Tibial nerve (tissue), 4 donors: Measurements from ENCODE around the gene UXS1. TPM values are rescaled to one million over a fixed set of nuclear protein-coding genes. Genes with fewer than 3 reads are reported as not detected.

ENCODE experiments used
- DNase-seq, 2 donors: peaks; one replicate each; pipeline ENCODE4 v3.0.0-alpha.2; 2019; ENCODE audit warnings: low spot score in 2 of 2
- H3K27ac ChIP-seq, 4 donors: fragments of 200-600 bp; sonication (generic) in 3 of 4; one replicate each; pipeline ENCODE4 v1.5.1; 2017 to 2019; ENCODE audit warnings: mild to moderate bottlenecking in 1 of 4
- H3K27me3 ChIP-seq, 2 donors: fragments of 200-600 bp; sonication (generic) in 1 of 2; one replicate each; pipeline versions ENCODE4 v1.5.1 to v1.6.0; 2017 to 2019
- H3K36me3 ChIP-seq, 3 donors: fragments of 200-600 bp; sonication (generic); one replicate each; pipeline ENCODE4 v1.5.1; 2018 to 2019
- H3K4me1 ChIP-seq, 4 donors: fragments of 200-600 bp; sonication (generic) in 3 of 4; one replicate each; pipeline ENCODE4 v1.5.1; 2017 to 2019
- H3K4me3 ChIP-seq, 4 donors: fragments of 200-600 bp; sonication (generic) in 3 of 4; one replicate each; pipeline ENCODE4 v1.5.1; 2017 to 2019; ENCODE audit warnings: mild to moderate bottlenecking in 1 of 4, moderate library complexity in 1 of 4
- H3K9me3 ChIP-seq, 4 donors: fragments of 200-600 bp; sonication (generic) in 3 of 4; one replicate each; pipeline ENCODE4 v1.5.1; 2017 to 2019
- CTCF ChIP-seq, 5 experiments: fragments of 200-600 bp in 3 of 5; fragments of 450-650 bp in 2 of 5; sonication (generic) in 3 of 5; IDR thresholded peaks; one replicate each; pipeline ENCODE4 v1.5.1; 2016 to 2019; ENCODE audit warnings: antibody characterized with exemption in 5 of 5, mild to moderate bottlenecking in 3 of 5, moderate library complexity in 2 of 5
- EP300 ChIP-seq, 2 donors: sonication (generic); formaldehyde crosslinking; IDR thresholded peaks; one replicate each; pipeline ENCODE4 v1.6.1; 2017; ENCODE audit warnings: antibody characterized with exemption in 2 of 2, mild to moderate bottlenecking in 1 of 2
- POLR2A ChIP-seq, 2 donors: fragments of 450-650 bp; IDR thresholded peaks; one replicate each; pipeline ENCODE4 v1.6.1; 2017; ENCODE audit warnings: antibody characterized with exemption in 2 of 2, mild to moderate bottlenecking in 2 of 2, moderate library complexity in 2 of 2
- WGBS, 2 donors: methylation state at CpG; one replicate each; pipeline ENCODE4 v1.1.5; 2018; 5-methylcytosine and 5-hydroxymethylcytosine counted together
- total RNA-seq, 4 donors: library from RNA; depleted of rRNA; stranded (reverse); fragments of >200 nt; gene quantifications; one replicate each; pipeline ENCODE4 v1.1.0, GENCODE V29; 2016

The UXS1 gene
- total RNA-seq, 4 donors from 2014 or later: 38.5 to 78.9 (median 51.3) TPM

GRCh38 chr2:106097038-106098000, 96.8 kb downstream of the UXS1 start:
- DNase-seq: no peak
- H3K4me1 ChIP-seq: no peaks in the 10 kb centered on the region

GRCh38 chr2:106096299-106097037, 97.6 kb downstream of the UXS1 start:
- no peak overlapping the region for H3K4me3 ChIP-seq
- no peaks in the 10 kb centered on the region for H3K27me3 ChIP-seq
- TF ChIP-seq EP300 (IDR thresholded peaks at IDR 0.05): no peak
- TF ChIP-seq CTCF (IDR thresholded peaks at IDR 0.05): no peak
- TF ChIP-seq POLR2A (IDR thresholded peaks at IDR 0.05): no peak
- no peaks in the 10 kb centered on the region for H3K9me3 ChIP-seq
- peaks cover 0 to 93% (median 6%) of the 10 kb centered on the region in 3 donors for H3K36me3 ChIP-seq
- 89 to 90% methylated on average over 12 of the region's 12 CpGs for WGBS, 2 donors
- H3K4me1 ChIP-seq: no peaks in the 10 kb centered on the region
- DNase-seq: no peak
- H3K27ac ChIP-seq: peak overlapping the region in 1 of 4 donors; percentile 63

More at GRCh38 chr2:106097038-106098000, 96.8 kb downstream of the UXS1 start:
- Histone ChIP-seq H3K4me3 (no peak overlapping the region), H3K9me3 (no peaks in the 10 kb centered on the region), H3K27me3 (no peaks in the 10 kb centered on the region), H3K36me3 (peaks cover 0 to 85% (median 6%) of the 10 kb centered on the region in 3 donors), H3K27ac (no peak overlapping the region)
- TF ChIP-seq POLR2A (IDR thresholded peaks at IDR 0.05): no peak
- no peak for TF ChIP-seq EP300 (IDR thresholded peaks at IDR 0.05)
- no peak for TF ChIP-seq CTCF (IDR thresholded peaks at IDR 0.05)
- WGBS, 2 donors: 94 to 97% methylated on average over 18 to 21 of the region's 26 CpGs

GRCh38 chr2:106095478-106096298, 98.4 kb downstream of the UXS1 start:
- Histone ChIP-seq H3K4me1 (no peaks in the 10 kb centered on the region), H3K27ac (peak overlapping the region in 1 of 4 donors; percentile 63), H3K9me3 (no peaks in the 10 kb centered on the region), H3K27me3 (no peaks in the 10 kb centered on the region), H3K4me3 (no peak overlapping the region), H3K36me3 (peaks cover 0 to 93% (median 3%) of the 10 kb centered on the region in 3 donors)
- TF ChIP-seq CTCF (IDR thresholded peaks at IDR 0.05): no peak
- TF ChIP-seq POLR2A (IDR thresholded peaks at IDR 0.05): no peak
- TF ChIP-seq EP300 (IDR thresholded peaks at IDR 0.05): no peak
- no peak for DNase-seq
- 83 to 85% methylated on average over 21 of the region's 21 CpGs for WGBS, 2 donors

GRCh38 chr2:106094131-106094841, 99.8 kb downstream of the UXS1 start:
- peaks cover 0 to 83% (median 0%) of the 10 kb centered on the region in 3 donors for H3K36me3 ChIP-seq
- no peaks in the 10 kb centered on the region for H3K9me3 ChIP-seq
- no peak overlapping the region for H3K27ac ChIP-seq
- H3K27me3 ChIP-seq: no peaks in the 10 kb centered on the region
- TF ChIP-seq CTCF (IDR thresholded peaks at IDR 0.05): no peak
- no peak for TF ChIP-seq POLR2A (IDR thresholded peaks at IDR 0.05)
- no peak for TF ChIP-seq EP300 (IDR thresholded peaks at IDR 0.05)
- H3K4me3 ChIP-seq: no peak overlapping the region
- DNase-seq: no peak
- WGBS, 2 donors: 84 to 92% methylated on average over 12 to 13 of the region's 13 CpGs
- H3K4me1 ChIP-seq: no peaks in the 10 kb centered on the region
